ENCODE results near the gene CASZ1.

- TF ChIP-seq CTCF (IDR thresholded peaks at IDR 0.05) (no peak), E2F1 (CRISPR knock-in tag; IDR thresholded peaks at IDR 0.05) (no peak), CREM (CRISPR knock-in tag; IDR thresholded peaks at IDR 0.05) (no peak), ZNF121 (CRISPR knock-in tag; IDR thresholded peaks at IDR 0.05) (no peak), USF2 (CRISPR knock-in tag; IDR thresholded peaks at IDR 0.05) (no peak), CREB1 (CRISPR knock-in tag; IDR thresholded peaks at IDR 0.05) (no peak), NFYB (CRISPR knock-in tag; conservative IDR thresholded peaks at IDR 0.05; ENCODE audit: low read depth) (no peak), IRF2 (CRISPR knock-in tag; IDR thresholded peaks at IDR 0.05; ENCODE audit: borderline replicate concordance, low read depth) (no peak), CBFB (CRISPR knock-in tag; IDR thresholded peaks at IDR 0.05; ENCODE audit: low read depth) (no peak), ATF2 (CRISPR knock-in tag; IDR thresholded peaks at IDR 0.05; ENCODE audit: borderline replicate concordance, low read depth) (no peak)
- TF ChIP-seq, protein P1, sequence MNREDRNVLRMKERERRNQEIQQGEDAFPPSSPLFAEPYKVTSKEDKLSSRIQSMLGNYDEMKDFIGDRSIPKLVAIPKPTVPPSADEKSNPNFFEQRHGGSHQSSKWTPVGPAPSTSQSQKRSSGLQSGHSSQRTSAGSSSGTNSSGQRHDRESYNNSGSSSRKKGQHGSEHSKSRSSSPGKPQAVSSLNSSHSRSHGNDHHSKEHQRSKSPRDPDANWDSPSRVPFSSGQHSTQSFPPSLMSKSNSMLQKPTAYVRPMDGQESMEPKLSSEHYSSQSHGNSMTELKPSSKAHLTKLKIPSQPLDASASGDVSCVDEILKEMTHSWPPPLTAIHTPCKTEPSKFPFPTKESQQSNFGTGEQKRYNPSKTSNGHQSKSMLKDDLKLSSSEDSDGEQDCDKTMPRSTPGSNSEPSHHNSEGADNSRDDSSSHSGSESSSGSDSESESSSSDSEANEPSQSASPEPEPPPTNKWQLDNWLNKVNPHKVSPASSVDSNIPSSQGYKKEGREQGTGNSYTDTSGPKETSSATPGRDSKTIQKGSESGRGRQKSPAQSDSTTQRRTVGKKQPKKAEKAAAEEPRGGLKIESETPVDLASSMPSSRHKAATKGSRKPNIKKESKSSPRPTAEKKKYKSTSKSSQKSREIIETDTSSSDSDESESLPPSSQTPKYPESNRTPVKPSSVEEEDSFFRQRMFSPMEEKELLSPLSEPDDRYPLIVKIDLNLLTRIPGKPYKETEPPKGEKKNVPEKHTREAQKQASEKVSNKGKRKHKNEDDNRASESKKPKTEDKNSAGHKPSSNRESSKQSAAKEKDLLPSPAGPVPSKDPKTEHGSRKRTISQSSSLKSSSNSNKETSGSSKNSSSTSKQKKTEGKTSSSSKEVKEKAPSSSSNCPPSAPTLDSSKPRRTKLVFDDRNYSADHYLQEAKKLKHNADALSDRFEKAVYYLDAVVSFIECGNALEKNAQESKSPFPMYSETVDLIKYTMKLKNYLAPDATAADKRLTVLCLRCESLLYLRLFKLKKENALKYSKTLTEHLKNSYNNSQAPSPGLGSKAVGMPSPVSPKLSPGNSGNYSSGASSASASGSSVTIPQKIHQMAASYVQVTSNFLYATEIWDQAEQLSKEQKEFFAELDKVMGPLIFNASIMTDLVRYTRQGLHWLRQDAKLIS (CRISPR knock-in tag; IDR thresholded peaks at IDR 0.05; ENCODE audit: borderline replicate concordance) = no peak
- TF ChIP-seq, protein P2, sequence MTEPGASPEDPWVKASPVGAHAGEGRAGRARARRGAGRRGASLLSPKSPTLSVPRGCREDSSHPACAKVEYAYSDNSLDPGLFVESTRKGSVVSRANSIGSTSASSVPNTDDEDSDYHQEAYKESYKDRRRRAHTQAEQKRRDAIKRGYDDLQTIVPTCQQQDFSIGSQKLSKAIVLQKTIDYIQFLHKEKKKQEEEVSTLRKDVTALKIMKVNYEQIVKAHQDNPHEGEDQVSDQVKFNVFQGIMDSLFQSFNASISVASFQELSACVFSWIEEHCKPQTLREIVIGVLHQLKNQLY (CRISPR knock-in tag; IDR thresholded peaks at IDR 0.05) = no peak
These were observed 174.5 kb downstream of the CASZ1 start for GRCh38 chr1:10621906-10622305.

All from WTC11 (cell line).